Measurements from ENCODE around the gene FBXO40. TPM values are rescaled to one million over a fixed set of nuclear protein-coding genes. Genes with fewer than 3 reads are reported as not detected.
A peak's percentile ranks its signal among the peaks of the same experiment; 100 is the strongest.

The FBXO40 gene
- total RNA-seq, 1 donor from 2014 or later: 0.03 TPM

DNA sequence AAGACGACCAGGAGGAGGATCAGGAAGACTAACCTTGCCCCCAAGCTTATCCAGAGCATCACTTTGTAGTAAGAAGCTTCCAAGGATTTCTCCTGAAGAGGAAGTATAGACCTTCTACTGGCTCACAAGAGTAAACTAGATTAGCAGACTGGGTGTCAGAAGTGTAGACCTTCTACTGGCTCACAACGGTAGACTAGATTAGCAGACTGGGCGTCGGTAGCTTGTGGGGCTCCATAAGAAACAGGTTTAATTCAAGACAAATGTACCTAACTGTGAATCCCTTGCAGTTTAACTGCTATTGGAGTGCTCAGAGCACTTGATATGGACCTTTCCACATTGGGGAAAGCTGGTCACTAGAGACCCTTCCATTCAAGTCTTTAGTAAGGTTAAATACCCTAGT, 12.9 kb downstream of the FBXO40 start:
- ATAC-seq (no peak), DNase-seq (ENCODE audit: low spot score) (no peak)

DNA sequence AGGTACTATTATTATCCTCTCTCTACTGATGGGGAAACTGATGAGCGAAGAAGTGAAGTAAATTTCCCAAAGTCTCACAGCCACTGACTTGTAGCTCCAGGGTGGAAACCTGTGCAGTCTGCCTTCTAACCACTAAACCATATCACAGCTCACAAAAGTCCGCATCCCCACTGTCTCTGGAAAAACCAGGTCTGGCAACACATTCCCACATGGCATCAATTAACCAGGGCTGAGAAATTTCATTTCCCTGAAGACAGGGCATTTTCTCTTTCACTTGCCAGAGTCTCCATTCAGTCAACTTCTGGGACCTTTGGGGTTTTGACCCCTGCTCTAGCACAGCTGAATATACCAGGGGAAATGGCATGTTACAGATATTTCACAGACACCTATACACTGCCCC, 26.5 kb downstream of the FBXO40 start:
- DNase-seq (ENCODE audit: low spot score): no peak
- no peak for ATAC-seq

DNA sequence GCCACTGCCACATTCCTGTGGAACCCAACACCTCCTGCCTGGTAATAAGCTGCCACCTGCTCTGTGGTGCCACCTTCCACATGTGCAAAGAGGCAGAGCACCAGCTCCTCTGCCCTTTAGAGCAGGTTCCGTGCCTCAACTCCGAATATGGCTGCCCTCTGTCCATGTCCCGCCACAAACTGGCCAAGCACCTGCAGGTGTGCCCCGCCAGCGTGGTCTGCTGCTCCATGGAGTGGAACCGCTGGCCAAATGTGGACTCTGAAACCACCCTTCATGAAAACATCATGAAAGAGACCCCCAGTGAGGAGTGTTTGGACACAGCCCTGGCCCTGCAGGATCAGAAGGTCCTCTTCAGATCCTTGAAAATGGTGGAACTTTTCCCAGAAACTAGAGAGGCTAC, 28.3 kb downstream of the FBXO40 start:
- ATAC-seq: no peak
- no peak for DNase-seq (ENCODE audit: low spot score)

DNA sequence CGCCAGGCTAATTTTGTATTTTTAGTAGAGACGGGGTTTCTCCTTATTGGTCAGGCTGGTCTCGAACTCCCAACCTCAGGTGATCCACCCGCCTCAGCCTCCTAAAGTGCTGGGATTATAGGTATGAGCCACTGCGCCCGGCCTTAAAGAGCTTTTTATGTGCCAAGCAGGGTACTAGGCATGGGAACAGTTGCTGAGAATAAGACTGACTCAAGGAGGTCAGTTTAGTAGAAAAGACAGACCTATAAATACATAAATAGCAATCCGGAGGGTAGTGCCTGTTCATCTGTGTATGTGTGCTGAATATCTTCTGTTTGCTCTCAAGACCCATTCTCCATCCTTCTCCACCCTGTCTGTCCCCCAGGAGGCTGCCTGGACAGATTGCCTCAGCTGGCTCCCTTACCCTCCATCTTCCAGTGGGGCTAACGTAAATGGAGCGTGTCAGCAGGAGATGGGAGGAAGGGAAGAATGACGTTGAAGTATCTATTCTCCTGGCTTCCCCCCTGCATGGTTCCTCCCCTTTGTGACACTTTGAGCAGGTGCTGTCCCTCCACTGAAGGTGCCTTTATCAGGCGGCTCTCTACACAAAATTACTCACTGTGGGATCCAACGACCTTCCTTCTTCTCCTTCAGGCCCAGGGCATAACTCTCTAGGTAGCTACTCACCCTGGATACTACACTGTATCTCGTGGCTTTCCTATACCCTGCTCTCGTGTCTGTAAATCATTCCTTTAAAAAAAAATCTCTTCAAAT, 31.1 kb downstream of the FBXO40 start:
- no peak for ATAC-seq
- no peak for DNase-seq (ENCODE audit: low spot score)

DNA sequence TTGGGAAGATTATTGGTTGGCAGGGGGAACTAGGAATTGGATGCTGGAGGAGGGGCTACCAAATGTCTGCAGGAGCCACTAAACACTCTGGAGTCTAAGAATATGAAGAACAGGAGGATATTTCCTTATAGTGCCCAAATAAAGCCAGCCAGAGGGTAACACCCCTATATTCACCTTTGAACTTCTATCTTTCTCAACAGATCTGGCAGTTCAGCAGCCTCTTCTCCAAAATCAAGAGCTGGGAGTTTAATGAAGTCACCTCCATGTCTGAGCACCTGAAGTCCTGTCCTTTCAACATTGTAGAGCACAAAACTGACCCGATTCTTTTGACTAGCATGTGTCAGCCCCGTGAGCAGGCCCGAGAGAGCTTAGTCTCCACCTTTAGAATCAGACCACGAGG, 33.3 kb downstream of the FBXO40 start:
- peak; percentile 75 for ATAC-seq
- no peak for DNase-seq (ENCODE audit: low spot score)

DNA sequence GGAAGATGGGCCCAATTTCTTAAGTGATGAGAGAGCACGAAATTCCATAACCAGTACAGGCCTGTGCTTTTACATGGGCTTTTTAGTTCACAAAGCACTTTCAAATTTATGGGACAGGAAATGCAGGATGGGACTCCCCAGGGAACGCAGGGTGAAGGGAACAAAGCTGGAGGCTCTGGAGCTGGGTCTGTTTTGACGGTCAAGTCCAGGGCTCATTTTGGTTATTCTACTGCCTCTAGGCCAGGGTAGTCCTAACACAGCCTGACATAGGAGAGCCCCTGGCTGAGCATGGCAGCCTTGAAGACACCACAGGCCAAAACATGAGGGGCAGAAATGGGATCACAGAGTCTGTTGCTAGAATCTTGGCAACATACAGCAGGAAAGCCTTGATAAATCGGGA, 34.0 kb downstream of the FBXO40 start:
- no peak for ATAC-seq

DNA sequence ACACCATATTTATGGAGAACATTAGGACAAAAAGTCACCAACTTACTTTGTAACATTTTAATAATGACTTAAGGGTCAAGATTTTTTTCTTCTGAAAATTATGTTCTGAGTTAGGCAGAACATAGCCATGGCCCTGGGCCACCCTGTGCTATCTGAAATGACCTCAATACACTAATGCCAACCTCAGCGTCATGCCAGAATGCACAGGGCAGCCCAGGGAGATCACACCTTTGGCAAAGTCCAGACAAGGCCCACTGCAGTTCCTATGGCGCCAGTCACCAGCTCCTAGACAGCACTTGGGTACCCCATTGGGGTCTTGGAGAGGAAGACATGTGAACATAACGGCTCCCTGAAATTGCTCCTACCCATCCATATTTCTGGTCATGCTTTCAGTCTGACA, 34.4 kb downstream of the FBXO40 start:
- peak; percentile 72 for ATAC-seq

More for the DNA sequence above, 34.0 kb downstream of the FBXO40 start:
- DNase-seq (ENCODE audit: low spot score): no peak

DNA sequence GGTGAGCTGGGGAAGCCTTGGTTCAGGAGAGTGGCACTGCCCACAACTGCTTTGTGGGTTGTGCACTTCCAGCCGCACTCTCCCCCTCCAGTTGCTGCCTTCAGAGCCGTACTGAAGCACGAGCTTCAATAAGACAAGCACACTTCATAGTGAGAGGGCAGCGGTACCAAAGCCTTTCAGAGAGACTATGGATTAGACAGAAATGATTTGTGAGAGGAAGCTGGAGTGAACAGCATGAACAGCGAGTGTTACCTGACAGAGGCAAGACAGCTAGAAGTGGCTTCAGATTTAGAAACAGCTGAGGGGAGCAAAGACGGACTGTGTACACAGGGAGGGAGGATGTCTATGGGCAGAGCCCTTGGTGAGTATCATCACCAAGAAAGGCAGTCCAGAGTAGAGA, 36.4 kb downstream of the FBXO40 start:
- DNase-seq (ENCODE audit: low spot score) (no peak), ATAC-seq (no peak)

More for the DNA sequence above, 34.4 kb downstream of the FBXO40 start:
- DNase-seq (ENCODE audit: low spot score): no peak

DNA sequence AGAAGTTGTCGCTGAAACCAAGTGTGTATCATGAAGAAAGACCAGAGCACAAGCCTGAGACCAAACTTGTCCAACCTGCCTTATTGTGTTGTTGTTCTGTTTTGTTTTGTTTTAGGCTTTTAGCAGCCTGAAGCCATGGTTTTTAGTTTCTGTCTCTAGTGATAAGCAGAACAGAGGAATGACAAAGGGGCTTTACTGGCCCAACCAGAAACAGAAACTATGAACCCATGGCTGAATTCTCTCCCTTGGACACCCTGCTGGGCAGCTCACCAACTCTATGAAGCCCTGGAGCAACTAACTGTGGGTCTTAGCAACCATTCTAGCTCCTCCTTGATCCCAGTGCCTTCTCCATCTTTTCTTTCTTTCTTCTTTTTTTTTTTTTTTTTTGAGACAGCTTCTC, 37.2 kb downstream of the FBXO40 start:
- no peak for DNase-seq (ENCODE audit: low spot score)
- no peak for ATAC-seq

DNA sequence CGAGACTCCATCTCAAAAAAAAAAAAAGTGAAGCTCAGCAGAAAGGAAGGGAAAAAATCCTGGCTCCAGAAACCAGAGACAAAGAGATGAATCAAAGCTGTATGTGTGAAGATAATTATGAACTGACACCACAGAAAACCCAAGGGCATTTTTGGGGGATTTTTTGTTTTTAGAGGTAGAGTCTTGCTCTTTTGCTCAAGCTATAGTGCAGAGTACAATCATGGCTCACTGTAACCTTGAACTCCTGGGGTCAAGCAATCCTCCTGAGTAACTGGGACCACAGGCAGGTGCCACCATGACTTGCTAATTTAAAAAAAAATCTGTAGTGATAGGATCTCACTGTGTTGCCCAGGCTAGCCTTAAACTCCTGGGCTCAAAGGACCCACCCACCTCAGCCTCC, 44.7 kb downstream of the FBXO40 start:
- DNase-seq (ENCODE audit: low spot score) (no peak), ATAC-seq (no peak)

DNA sequence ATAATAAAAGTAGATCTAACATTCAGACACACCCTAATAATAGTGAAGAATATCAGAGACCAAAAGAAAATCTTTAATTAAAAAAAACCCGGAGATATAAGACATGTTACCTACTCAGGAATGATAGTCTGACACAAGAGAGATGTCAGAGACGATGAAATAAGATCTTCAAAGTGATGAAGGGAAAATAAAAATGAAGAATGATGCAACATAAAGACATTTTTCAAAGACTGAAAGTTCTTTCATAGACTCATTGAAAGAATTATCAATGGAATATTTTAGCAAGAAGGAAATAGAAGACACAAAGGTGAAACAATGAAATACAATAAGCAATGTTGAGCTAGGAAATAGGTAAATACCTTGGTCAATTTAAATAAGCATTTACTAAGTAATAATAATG, 47.9 kb downstream of the FBXO40 start:
- ATAC-seq (no peak), DNase-seq (ENCODE audit: low spot score) (no peak)

DNA sequence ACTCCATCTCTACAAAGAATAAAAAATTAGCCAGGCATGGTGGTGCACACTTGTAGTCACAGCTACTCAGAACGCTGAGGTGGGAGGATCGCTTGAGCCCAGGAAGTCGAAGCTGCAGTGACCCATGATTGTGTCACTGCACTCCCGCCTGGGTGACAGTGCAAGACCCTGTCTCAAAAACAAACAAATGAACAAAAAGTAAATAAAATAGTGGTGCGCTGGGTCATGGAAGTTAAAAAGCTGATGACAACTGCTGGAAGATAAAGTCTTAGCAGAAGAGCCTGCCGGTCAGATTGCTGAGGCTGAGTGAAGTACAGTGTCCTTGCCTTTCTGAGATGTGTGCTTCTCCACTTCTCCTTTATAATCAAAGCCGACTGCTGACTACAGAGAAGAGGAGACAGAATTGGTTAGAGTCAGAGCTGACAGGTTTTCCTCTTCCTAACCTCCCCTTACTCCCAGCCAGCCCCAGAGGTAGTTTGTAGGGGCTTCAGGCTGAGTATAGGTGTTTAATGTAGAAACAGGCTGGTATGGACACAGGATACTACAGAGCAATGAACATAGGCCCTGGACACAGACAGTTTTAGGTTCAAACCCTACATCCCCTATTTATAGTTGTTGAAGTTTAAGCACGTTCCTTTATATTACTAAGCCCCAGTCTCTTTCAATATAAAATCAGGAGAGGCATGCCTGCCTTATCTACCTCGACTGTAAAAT, 49.6 kb downstream of the FBXO40 start:
- DNase-seq (ENCODE audit: low spot score) (no peak), ATAC-seq (no peak)

DNA sequence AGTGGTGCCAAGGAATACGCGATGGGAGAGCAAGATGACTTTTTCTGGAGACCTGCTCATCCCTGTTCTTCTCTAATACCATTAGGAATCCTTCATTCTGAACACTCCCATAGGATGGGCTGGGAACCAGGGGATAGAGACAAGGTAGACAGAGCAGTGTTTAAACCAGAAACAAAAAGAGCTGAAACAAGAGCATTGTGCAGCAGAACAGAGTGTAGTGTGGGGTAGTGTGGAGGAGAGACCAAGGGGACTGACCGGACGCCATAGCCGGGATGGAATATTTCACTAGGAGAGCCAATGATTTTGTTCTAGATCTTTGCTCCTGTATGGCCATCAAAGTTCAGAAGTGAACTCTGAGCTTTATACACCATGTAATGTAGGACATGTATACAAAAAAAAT, 51.9 kb downstream of the FBXO40 start:
- DNase-seq (ENCODE audit: low spot score): no peak
- no peak for ATAC-seq

DNA sequence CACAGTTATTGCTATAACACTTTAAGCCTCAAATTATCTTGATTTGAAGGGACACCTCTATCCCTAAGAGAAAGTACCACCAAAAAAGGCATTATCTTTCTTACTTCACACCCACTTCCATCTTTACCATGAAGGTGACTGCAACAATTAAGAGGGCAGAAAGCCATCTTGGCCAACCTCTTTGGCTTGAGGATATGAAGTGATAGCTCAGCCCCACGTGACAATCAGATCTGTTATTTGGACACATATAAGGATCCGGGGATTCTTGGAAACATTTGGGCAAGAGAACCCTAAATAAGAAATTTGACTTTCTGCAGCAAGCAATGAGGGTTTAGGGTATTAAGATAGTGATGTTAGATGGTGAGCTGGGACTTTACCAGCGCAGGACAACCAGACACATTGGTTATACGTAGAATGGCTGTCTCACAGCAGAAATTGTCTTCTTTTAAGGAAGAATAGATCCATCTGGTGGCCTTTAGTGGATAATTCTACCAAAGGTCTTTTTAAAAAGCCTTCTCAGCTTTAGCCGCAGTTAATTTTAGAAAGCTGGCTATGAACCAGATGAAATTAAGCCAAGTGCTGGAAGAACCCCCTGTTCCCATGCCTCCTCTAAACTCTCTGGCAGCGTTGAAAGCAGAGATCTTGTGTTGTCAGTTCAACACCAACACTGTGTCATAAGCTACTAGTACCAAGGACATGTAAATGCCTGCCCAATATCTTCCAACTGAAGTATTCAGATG, 55.2 kb downstream of the FBXO40 start:
- peak; percentile 52 for DNase-seq (ENCODE audit: low spot score)
- ATAC-seq: peak; percentile 95

DNA sequence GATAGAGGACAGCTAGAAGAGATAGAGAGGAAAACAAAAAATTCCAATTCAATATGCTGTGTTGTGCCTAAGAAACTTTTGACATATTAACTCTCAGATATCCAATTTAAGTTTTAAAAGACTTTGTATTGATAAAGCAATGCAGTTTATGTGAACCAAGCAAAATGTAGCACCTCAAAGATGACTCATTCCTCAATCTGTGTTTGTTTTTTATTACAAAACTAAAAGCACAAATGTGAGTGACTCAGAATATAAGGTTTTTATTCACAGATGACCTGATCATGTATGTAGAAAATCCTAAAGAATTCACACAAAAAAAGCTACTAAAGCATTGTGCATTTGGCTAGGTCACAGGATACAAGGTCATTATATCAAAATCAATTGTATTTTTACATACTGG, 56.5 kb downstream of the FBXO40 start:
- DNase-seq (ENCODE audit: low spot score) (no peak), ATAC-seq (no peak)

DNA sequence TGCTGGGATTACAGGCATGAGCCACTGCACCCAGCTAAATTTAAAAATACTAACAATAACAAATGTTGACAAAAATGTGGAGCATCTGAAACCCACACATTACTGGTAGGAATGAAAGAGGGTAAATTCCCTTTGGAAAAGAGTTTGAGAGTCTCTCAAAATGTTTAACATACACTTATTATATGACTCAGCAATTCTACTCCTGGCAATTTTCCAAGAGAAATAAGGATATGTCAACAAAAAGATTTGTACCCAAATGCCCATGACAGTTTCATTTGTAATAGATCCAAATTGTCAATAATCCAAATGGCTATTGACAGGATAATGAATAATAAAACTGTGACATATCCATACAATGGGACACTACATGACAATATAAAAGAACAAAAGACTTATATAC, 58.5 kb downstream of the FBXO40 start:
- no peak for DNase-seq (ENCODE audit: low spot score)
- ATAC-seq: no peak

DNA sequence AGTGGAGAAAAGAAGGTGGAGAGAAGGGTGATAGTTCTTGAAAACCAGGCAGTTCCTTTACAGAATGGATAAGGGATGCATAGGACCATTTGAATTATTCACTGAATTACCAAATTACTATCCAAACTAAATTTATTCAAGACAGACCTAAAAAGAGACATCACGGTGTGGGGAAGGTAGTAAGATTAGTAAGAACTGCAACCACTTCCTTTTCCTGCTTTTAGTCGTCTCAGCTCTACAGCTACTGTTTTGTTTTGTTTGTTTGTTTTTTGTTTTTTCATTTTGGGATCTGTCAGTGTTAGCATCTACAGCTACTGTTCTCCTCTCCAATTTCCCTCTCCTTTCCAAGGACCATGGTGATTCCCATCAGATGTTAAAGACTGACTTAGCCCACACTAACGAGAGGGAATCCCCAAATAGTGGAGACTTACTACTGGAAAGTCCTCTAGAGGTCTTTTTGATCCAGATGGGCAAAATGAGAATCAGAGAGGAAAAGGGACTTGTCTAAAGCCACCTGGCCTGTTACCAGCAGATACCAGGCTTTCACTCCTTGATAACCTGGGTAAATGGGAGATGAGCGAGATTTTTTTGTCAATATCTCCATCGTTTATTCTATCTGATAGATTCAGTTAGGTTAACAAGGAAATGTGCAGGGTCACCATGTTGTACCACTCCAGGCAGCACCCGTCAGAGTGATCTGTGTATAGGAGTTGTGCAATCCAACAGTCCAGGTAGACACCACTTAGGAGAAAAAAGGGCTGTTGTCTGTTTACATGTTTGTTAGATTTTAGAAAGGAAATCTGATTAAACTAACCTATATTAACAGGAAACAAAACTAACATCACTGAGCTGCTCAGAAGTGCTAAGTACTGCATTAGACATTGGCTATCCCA, 61.6 kb downstream of the FBXO40 start:
- ATAC-seq: no peak
- DNase-seq (ENCODE audit: low spot score): no peak

DNA sequence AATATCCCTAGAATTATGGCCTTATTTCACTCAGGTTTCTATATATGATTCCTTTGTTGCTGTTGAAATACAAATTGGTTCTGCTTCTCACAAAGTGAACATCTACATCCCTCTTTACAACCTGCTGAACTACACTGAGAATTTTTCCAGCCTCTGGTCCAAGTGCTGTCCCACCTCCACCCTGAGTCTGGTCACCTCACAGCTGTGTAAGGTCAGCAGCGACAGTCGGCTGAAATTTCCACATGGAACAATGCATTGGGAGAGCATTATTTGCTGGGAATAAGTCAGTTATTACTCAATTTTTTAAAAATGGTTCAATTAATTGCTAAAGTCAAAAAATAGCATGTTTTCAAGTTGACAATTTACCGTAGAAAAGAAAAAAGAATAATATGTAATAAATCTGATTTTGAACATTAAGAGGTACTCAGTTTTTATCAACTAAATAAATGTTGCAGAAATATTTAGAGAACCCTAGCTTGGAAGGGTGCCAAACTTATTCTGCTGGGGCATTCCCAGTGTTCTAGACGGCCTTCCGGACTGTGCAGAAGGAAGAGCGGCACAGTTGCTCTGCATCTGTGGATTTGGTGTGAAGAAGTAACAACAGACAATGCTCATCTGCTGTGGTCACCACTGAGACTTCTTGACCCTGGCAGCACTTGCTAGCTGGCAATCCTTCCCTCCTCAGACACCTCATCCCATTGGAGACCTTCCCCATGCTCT, 65.7 kb downstream of the FBXO40 start:
- no peak for ATAC-seq
- DNase-seq (ENCODE audit: low spot score): no peak

DNA sequence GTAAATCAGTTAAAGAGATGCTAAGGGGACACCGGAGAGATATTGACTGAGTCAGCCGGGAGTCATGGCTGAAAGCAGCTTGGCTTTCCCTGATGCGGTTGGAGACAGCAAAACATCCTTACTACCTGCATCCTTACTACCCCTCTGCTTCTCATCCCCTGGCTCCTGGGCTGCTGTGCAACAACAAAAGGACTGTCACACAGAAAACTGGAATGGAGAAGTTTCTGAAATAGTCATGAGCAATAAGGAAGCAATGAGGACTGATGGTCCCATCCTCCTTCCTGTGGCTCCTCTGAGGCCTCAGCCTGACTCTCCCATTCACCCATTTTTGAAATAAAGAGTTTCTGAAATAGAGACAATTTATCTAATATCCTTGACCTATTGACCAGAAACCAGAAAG, 66.4 kb downstream of the FBXO40 start:
- DNase-seq (ENCODE audit: low spot score) (no peak), ATAC-seq (peak; percentile 10)

All from left lobe of liver (tissue), 2 donors.